ENCODE measurements around the gene ADAM19. TPM values are rescaled to one million over a fixed set of nuclear protein-coding genes. Genes with fewer than 3 reads are reported as not detected.
"Not testable (repeated sequence)": the region's sequence is repeated elsewhere in the genome, so short reads cannot be mapped to it uniquely, and the experiment has no call there.

The ADAM19 gene
- total RNA-seq, 4 donors from 2014 or later = 6.4 to 15.2 (median 10.0) TPM

GRCh38 chr5:157444224-157444623 is 131.4 kb downstream of the ADAM19 start:
- 66 to 70% methylated on average over 4 of the region's 4 CpGs for WGBS, 2 donors
- Histone ChIP-seq H3K27me3 (no peaks in the 10 kb centered on the region), H3K4me1 (peaks cover under 1 to 5% of the 10 kb centered on the region in 2 donors), H3K36me3 (no peaks in the 10 kb centered on the region), H3K4me3 (replicated peaks in 1 of 3) (no peak overlapping the region), H3K27ac (no peak overlapping the region), H3K9me3 (no peaks in the 10 kb centered on the region)
- intact Hi-C loops (cut with DNase I) = loop anchor here (10.0 kb wide), 1 partner anchor 271 kb away; no protein-coding TSS in a partner anchor
- TF ChIP-seq CTCF (IDR thresholded peaks at IDR 0.05) (no peak), POLR2A (IDR thresholded peaks at IDR 0.05) (no peak)
- no peak for DNase-seq

GRCh38 chr5:157443041-157443549 is 132.5 kb downstream of the ADAM19 start:
- Histone ChIP-seq H3K36me3 (no peaks in the 10 kb centered on the region), H3K27ac (no peak overlapping the region), H3K9me3 (no peaks in the 10 kb centered on the region), H3K27me3 (no peaks in the 10 kb centered on the region), H3K4me3 (replicated peaks in 1 of 3) (no peak overlapping the region), H3K4me1 (no peaks in the 10 kb centered on the region)
- DNase-seq = no peak
- intact Hi-C loops (cut with DNase I) = loop anchor here (10.0 kb wide), 1 partner anchor 272 kb away; no protein-coding TSS in a partner anchor
- TF ChIP-seq POLR2A (IDR thresholded peaks at IDR 0.05) (no peak), CTCF (IDR thresholded peaks at IDR 0.05) (no peak)
- WGBS, 2 donors = 64 to 81% methylated on average over 7 of the region's 7 CpGs

GRCh38 chr5:157434096-157434495 is 141.5 kb downstream of the ADAM19 start:
- no peaks in the 10 kb centered on the region for H3K9me3 ChIP-seq
- H3K27me3 ChIP-seq = no peaks in the 10 kb centered on the region
- intact Hi-C loops (cut with DNase I) = no loop called here
- no peak for DNase-seq
- WGBS, 2 donors = 95 to 98% methylated on average over 4 of the region's 4 CpGs
- H3K27ac ChIP-seq = no peak overlapping the region
- no peak for TF ChIP-seq CTCF (IDR thresholded peaks at IDR 0.05)
- TF ChIP-seq POLR2A (IDR thresholded peaks at IDR 0.05) = no peak
- H3K36me3 ChIP-seq = no peaks in the 10 kb centered on the region
- H3K4me3 ChIP-seq (replicated peaks in 1 of 3) = no peak overlapping the region
- no peaks in the 10 kb centered on the region for H3K4me1 ChIP-seq

GRCh38 chr5:157431544-157432200 is 143.9 kb downstream of the ADAM19 start:
- intact Hi-C loops (cut with DNase I) = loop anchor here (2.0 kb wide), 1 partner anchor 47 kb away; no protein-coding TSS in a partner anchor
- Histone ChIP-seq H3K4me1 (no peaks in the 10 kb centered on the region), H3K4me3 (replicated peaks in 1 of 3) (no peak overlapping the region), H3K27me3 (no peaks in the 10 kb centered on the region), H3K27ac (no peak overlapping the region), H3K9me3 (no peaks in the 10 kb centered on the region), H3K36me3 (no peaks in the 10 kb centered on the region)
- 32 to 35% methylated on average over 4 of the region's 4 CpGs for WGBS, 2 donors
- peak; percentile 20 to 35 for DNase-seq
- TF ChIP-seq CTCF (IDR thresholded peaks at IDR 0.05) (peak in 4 of 6 experiments; percentile 58 to 77 (median 66)), POLR2A (IDR thresholded peaks at IDR 0.05) (no peak)

- DNase-seq; H3K27ac ChIP-seq; H3K27me3 ChIP-seq; H3K9me3 ChIP-seq; H3K4me3 ChIP-seq (replicated peaks in 1 of 3); H3K4me1 ChIP-seq; H3K36me3 ChIP-seq: not testable (repeated sequence)
- intact Hi-C loops (cut with DNase I) = loop anchor here (2.0 kb wide), 1 partner anchor 49 kb away; no protein-coding TSS in a partner anchor
- 94 to 96% methylated on average over 5 of the region's 5 CpGs for WGBS, 2 donors
Measured at GRCh38 chr5:157429920-157430319, 145.7 kb downstream of the ADAM19 start.

Small RNA genes lying within 50 kb of the gene (small RNA-seq; reads per million reads assigned to genes)
- not detected for gene RNU6-390P

Other genes with a start within 250 kb of the ADAM19 start
- gene NIPAL4, start 115.6 kb downstream of the ADAM19 start, total RNA-seq = under 1 TPM in 1 of 4 donors, not detected in 3; 0.33 TPM
- under 1 TPM in 2 of 4 donors, not detected in 2; 0.11 to 0.27 TPM for gene SOX30, start 76.7 kb upstream of the ADAM19 start, total RNA-seq
- not detected for gene C5orf52, start 95.8 kb upstream of the ADAM19 start, total RNA-seq
- 10 to 100 TPM; 10.3 to 13.9 (median 12.0) TPM for gene THG1L, start 155.6 kb upstream of the ADAM19 start, total RNA-seq
- gene LSM11, start 167.9 kb upstream of the ADAM19 start, total RNA-seq = 1 to 10 TPM; 2.2 to 4.7 (median 3.8) TPM